NCI-H82 (cell line): Measurements from ENCODE around the gene TMSB15C.
"Not testable (repeated sequence)": the region's sequence is repeated elsewhere in the genome, so short reads cannot be mapped to it uniquely, and the experiment has no call there.

Source experiments
- DNase-seq: peaks from one replicate; lab custom pipeline; 2025; lab: John Stamatoyannopoulos, UW

The TMSB15C gene

DNA sequence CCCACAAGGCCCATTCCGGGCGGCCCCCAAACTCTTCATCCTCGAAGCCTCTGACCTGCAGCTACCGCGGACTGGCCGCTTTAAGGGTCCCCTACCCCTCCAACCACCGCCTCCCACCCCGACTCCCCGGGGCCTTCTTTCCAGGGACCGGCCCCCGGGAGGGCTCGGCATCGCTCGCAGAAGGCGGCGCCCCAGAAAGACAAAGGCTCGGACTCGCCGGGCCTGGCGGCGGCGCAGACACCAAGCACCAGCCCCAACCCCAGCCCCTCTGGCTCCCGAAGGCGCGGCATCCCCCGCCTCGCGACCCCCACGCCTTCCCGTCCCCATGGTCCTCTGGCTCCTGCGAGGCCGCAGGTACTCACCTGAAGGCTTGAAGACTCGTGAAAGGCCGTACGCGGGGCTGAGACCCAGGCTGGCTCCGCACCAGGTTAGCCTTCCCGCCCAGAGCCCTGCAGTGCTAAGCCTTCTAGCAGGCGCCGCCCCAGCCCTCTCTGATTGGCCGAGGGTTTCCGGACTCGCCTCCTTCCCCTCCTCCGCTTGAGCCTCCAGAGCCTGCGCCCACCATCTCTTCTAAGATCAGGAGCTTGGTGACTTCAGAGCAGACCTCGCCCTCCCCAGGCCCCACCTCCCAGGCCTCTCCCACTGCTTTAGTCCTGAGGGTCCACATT is at the start of gene TMSB15C:
TMSB15C (minus strand) TSS at position 459 of the 668 bp plus-strand sequence.
- DNase-seq = not testable (repeated sequence)

DNA sequence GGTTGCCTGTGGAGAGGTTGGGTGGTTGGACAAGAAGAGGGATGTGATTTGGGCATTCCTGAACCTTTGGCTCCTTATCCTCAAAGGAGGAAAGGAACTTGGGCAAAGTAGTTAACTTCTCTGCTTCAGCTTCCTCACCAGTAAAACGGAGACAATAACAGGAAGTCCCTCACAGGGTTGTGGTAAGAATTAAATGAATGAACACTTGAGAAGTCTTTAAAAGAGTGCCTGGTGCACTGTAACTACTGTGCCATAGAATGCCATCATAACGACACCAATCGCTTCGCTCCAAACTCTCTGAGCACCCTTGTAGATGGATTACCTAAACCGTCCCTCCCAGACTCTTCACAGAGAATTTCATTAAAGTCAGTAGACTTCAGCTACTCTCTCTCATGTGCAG is 46.8 kb upstream of the TMSB15C start:
- DNase-seq = no peak

GRCh38 chrX:104118765-104119164 is 42.7 kb upstream of the TMSB15C start:
- no peak for DNase-seq

GRCh38 chrX:104117759-104118158 is 41.7 kb upstream of the TMSB15C start:
- no peak for DNase-seq

GRCh38 chrX:104113222-104113965 is 37.4 kb upstream of the TMSB15C start:
- peak; percentile 87 for DNase-seq

GRCh38 chrX:104112326-104112951 is 36.4 kb upstream of the TMSB15C start, which contains the start of gene ZCCHC18:
Gene ZCCHC18, plus strand, starts transcription at chrX:104112523. Its CDS starts 1,589 bp downstream, at chrX:104114112.
- DNase-seq = peak; percentile 78

GRCh38 chrX:104110491-104111240 is 34.6 kb upstream of the TMSB15C start:
- not testable (repeated sequence) for DNase-seq

- no peak for DNase-seq
Measured at GRCh38 chrX:104108955-104109354, 32.9 kb upstream of the TMSB15C start.

GRCh38 chrX:104105330-104106262 is 29.6 kb upstream of the TMSB15C start:
- no peak for DNase-seq

DNA sequence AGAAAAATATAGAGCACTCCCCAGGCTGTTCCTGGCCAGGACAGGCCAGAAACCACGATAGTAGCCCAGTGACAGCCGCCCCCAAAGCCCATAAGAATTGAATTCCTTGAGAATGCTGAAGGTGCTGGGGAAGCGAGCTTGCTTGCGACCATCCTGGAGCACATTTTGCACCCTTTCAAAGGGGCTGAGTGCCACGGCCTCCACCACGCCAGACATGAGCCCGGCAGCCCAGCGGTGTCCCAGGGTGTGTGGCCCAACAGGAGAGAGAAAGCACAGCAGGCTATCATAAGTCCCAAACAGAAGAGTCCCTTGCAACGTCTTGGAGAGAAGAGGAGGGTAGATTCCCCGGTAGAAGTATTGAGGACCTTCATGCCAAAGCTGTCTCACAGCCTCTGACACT is 28.6 kb upstream of the TMSB15C start:
- no peak for DNase-seq

DNA sequence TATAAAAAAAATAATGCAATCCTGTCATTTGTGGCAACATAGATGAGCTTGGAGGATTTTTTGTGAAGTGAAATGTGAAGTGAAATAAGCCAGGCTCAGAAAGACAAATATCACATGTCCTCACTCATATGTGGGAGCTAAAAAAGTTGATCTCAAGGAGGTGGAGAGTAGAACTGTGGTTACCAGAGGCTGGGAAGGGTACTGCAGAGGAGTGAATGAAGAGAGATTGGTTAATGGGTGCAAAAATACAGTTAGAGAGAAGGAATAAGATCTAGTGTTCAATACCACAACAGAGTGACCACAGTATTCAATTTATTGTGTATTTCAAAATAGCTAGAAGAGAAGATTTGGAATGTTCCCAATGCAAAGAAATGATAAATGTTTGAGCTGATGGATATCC is 22.9 kb upstream of the TMSB15C start:
- DNase-seq = no peak

DNA sequence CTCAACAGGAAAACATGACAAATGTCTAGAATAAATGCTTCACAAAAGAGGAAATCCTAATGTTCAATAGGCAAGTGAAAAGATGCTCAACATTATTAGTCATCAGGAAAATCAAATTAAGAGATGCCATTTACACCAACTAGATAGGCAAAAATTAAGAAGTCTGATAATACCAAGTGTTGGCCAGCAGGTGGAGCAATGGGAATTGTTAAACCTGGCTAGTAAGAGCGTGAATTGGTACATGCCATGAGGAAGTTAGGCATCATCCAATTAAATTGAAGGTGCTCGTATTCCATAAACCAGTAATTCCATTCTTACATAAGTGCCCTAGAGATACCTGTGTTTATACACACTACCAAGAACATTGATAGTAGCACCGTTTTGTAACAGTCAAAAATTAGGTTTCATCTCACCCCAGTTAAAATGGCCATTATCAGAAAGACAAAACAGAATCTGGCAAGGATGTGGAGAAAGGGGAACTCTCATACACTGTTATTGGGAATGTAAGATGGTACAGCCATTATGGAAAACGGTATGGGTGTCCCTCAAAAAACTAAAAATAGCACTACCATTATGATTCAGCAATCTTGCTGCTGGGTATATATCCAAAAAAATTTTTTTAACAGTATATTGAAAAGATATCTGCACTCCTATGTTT is 22.2 kb upstream of the TMSB15C start:
- peak; percentile 77 for DNase-seq

DNA sequence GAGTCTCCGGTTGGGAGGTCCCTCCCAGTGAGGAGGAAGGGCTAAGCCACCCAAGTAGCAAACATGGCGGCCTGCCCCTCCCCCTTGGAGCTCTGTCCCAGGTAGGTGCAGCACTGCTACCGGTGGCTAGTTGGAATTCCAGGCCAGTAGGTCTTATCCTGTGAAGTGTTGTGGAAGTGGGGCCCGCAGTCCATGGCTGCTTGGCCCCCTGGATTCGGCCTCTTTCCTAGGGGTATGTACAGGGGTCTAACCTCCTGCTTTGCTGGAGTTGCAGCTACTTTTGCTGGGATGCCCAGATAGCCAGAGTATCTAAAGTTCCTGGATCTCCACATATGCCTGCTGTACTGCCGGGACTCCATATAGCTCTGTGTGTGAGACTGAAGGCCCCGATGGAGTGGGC is 9.9 kb upstream of the TMSB15C start:
- no peak for DNase-seq

DNA sequence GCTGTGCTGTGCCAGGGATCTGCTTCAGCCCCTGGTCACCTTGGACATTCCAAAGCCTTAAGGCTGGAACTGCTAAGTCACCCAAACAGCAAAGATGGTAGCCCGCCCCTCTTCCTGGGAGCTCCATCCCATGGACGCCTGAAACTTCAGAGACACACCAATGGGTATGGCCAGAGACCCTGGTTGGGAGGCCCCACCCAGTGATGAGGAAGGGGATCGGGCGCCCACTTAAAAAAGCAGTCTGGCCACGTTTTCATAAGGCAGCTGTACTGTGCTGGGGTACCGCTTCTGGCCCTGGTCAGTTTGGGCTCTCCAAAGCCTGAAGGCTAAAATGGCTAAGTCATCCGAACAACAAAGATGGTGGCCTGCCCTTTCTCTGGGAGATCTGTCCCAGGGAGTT is 9.4 kb upstream of the TMSB15C start:
- no peak for DNase-seq

DNA sequence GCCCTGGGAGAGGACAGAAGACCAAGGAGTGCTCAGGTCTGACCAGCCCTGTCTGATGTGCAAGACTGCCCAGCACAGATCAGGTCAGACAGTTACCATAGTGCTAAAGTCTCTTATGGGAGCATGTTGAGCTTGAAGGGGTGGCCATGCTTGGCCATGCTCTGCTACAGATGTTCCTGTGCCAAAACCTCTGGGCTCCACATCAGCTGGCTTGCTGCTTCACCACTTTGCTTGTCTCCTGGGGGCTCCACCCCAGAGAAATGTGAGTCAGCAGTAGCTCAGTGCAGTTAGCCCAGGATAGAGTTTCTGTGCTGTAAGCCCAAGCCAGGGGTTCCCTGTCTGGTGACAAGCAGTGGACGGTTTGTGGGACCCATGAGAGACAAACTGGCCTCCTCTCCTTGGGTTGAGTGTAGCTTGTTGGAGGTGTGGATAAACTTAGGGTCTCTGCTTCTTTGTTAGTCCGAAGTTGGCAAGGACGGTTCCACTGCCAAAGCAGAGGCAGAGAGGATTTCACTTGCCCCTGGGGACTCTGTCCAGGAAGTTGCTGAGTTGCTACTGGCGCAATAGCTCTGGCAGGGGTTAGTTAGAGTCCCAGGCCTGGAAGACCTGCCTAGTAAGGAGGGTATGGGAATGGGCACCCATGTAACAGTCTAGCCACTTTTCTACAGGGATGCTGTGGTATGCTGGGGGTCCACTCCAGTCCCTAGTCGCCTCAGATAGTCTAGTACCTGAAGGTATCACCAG is 8.7 kb upstream of the TMSB15C start:
- no peak for DNase-seq

GRCh38 chrX:104084063-104084462 is 8.0 kb upstream of the TMSB15C start:
- DNase-seq = no peak

- DNase-seq = not testable (repeated sequence)
Measured at GRCh38 chrX:104077854-104078253, 1.8 kb upstream of the TMSB15C start.

DNA sequence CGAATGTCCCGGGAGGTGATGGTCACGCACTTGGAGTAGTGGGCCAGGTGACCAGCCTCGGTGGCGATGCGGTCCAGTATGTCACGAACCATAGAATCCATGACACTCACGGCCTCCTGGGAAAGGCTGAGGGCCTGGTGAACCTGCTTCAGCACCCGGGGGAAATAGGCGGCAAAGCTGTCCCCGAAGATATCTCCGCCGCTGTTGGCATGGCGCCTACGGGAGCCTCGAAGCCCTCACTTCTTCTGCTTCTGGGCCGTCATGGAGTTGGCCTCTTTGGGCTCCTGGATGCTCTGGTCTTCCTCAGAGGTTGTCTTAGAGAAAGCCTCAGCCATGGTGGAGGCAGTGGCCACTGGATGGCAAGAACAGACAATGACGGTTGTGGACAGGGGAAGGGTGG is 13.4 kb downstream of the TMSB15C start:
- not testable (repeated sequence) for DNase-seq

DNA sequence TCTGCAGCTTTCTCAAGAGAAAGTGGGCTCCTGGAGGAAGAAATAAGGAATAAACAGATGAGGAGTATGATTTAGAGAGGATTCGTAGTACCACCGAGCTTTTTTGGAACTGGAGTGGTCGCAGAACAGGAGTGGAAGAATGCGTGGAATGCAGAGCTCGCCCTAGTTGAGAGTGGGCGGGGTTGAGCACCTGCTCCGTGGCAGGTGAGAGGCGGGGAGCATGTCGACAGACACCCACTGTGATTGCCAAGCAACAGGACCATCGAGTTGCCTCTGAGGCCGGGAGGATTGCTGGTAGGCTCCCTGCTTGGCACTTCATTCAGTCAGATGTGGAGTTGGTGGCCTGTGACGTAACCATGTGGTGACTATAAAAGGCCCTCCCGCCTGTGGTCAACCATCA is 21.1 kb downstream of the TMSB15C start:
- DNase-seq = not testable (repeated sequence)

GRCh38 chrX:104047171-104047570 is 28.9 kb downstream of the TMSB15C start:
- DNase-seq = no peak
